Upper lobe of left lung (tissue), 6 donors: Measurements from ENCODE around the gene TBR1. TPM values are rescaled to one million over a fixed set of nuclear protein-coding genes. Genes with fewer than 3 reads are reported as not detected.

Experiments used
- ATAC-seq, 2 donors: fragments of 200-7000 bp; cut with Tn5 transposase; one replicate each; pipeline ENCODE4 v1.9.1; 2022; ENCODE audit warnings: mild to moderate bottlenecking in 2 of 2, moderate library complexity in 2 of 2; ENCODE audit not compliant: low FRiP score in 2 of 2
- DNase-seq, 2 donors: peaks; one replicate each; pipeline ENCODE4 v3.0.0-alpha.2; 2019 to 2020
- H3K27ac ChIP-seq, 4 donors: fragments of 200-600 bp; sonication (generic); one replicate each; pipeline ENCODE4 v1.5.1; 2016 to 2019
- H3K27me3 ChIP-seq, 4 donors: fragments of 200-600 bp; sonication (generic); one replicate each; pipeline ENCODE4 v1.5.1; 2017 to 2019
- H3K36me3 ChIP-seq, 4 donors: fragments of 200-600 bp; sonication (generic); one replicate each; pipeline ENCODE4 v1.5.1; 2016 to 2019
- H3K4me1 ChIP-seq, 4 donors: fragments of 200-600 bp; sonication (generic); one replicate each; pipeline ENCODE4 v1.5.1; 2018 to 2019
- H3K4me3 ChIP-seq, 4 donors: fragments of 200-600 bp; sonication (generic); one replicate each; pipeline ENCODE4 v1.5.1; 2017 to 2019; ENCODE audit warnings: mild to moderate bottlenecking in 2 of 4, moderate library complexity in 1 of 4
- H3K9me3 ChIP-seq, 4 donors: fragments of 200-600 bp; sonication (generic); one replicate each; pipeline ENCODE4 v1.5.1; 2018 to 2019
- CTCF ChIP-seq, 6 experiments: fragments of 450-650 bp in 4 of 6; fragments of 200-600 bp in 2 of 6; sonication (generic) in 2 of 6; IDR thresholded peaks; one replicate each; pipeline ENCODE4 v1.5.1; 2016 to 2019; ENCODE audit warnings: antibody characterized with exemption in 6 of 6
- EP300 ChIP-seq, 4 donors: sonication (generic); formaldehyde crosslinking; IDR thresholded peaks; one replicate each; pipeline ENCODE4 v1.5.1; 2017; ENCODE audit warnings: antibody characterized with exemption in 4 of 4, control low read depth in 2 of 4
- POLR2A ChIP-seq, 4 donors: fragments of 450-650 bp; IDR thresholded peaks; one replicate each; pipeline ENCODE4 v1.5.1; 2016 to 2017; ENCODE audit warnings: antibody characterized with exemption in 4 of 4, mild to moderate bottlenecking in 2 of 4
- POLR2AphosphoS5 ChIP-seq, 2 donors: sonication (generic); formaldehyde crosslinking; IDR thresholded peaks; one replicate each; pipeline ENCODE4 v1.5.1; 2017; ENCODE audit warnings: antibody characterized with exemption in 2 of 2
- WGBS, 2 donors: methylation state at CpG; one replicate each; pipeline ENCODE4 v1.1.5; 2017 to 2018; 5-methylcytosine and 5-hydroxymethylcytosine counted together
- total RNA-seq, 6 donors: library from RNA; depleted of rRNA in 4 of 6; stranded (reverse); fragments of >200 nt in 4 of 6; gene quantifications; one replicate each; pipeline versions ENCODE4 v1.1.0 to v1.2.1, GENCODE V29; 2016 to 2021
- donor health status: DM: no; HTN: no; CAD: no; lungs with moderate emphysema.
- donor health status: DM: no; HTN: yes; CAD: no; lungs with severe emphysema.

TBR1 gene
- total RNA-seq, 6 donors from 2014 or later: not detected

GRCh38 chr2:161430386-161430785, 14.3 kb downstream of the TBR1 start:
- Histone ChIP-seq H3K9me3 (no peaks in the 10 kb centered on the region), H3K27me3 (peaks cover 0 to 37% (median 17%) of the 10 kb centered on the region in 4 donors), H3K4me1 (peaks cover 0 to 13% (median 8%) of the 10 kb centered on the region in 4 donors), H3K27ac (no peak overlapping the region), H3K36me3 (no peaks in the 10 kb centered on the region), H3K4me3 (no peak overlapping the region)
- ATAC-seq (no peak), DNase-seq (no peak)
- no peak for TF ChIP-seq EP300 (IDR thresholded peaks at IDR 0.05)
- TF ChIP-seq CTCF (IDR thresholded peaks at IDR 0.05): no peak
- no peak for TF ChIP-seq POLR2A (IDR thresholded peaks at IDR 0.05)
- TF ChIP-seq POLR2AphosphoS5 (IDR thresholded peaks at IDR 0.05): no peak
- WGBS, 2 donors: 68 to 77% methylated on average over 2 of the region's 2 CpGs

GRCh38 chr2:161432107-161432506, 16.0 kb downstream of the TBR1 start:
- Histone ChIP-seq H3K9me3 (peaks cover 0 to 7% (median 2%) of the 10 kb centered on the region in 4 donors), H3K27ac (no peak overlapping the region), H3K36me3 (no peaks in the 10 kb centered on the region), H3K4me1 (peaks cover 0 to 7% (median 4%) of the 10 kb centered on the region in 4 donors), H3K27me3 (peaks cover 0 to 20% (median 7%) of the 10 kb centered on the region in 4 donors), H3K4me3 (no peak overlapping the region)
- TF ChIP-seq CTCF (IDR thresholded peaks at IDR 0.05) (no peak), POLR2AphosphoS5 (IDR thresholded peaks at IDR 0.05) (no peak), POLR2A (IDR thresholded peaks at IDR 0.05) (no peak), EP300 (IDR thresholded peaks at IDR 0.05) (no peak)
- no peak for ATAC-seq
- no peak for DNase-seq
- 79 to 87% methylated on average over 3 of the region's 3 CpGs for WGBS, 2 donors

GRCh38 chr2:161434118-161434517, 18.0 kb downstream of the TBR1 start:
- ATAC-seq: no peak
- Histone ChIP-seq H3K27me3 (peaks cover 0 to 2% (median 0%) of the 10 kb centered on the region in 4 donors), H3K36me3 (no peaks in the 10 kb centered on the region), H3K27ac (no peak overlapping the region), H3K4me3 (no peak overlapping the region), H3K4me1 (no peaks in the 10 kb centered on the region), H3K9me3 (peaks cover 0 to 7% (median 2%) of the 10 kb centered on the region in 4 donors)
- TF ChIP-seq POLR2AphosphoS5 (IDR thresholded peaks at IDR 0.05) (no peak), CTCF (IDR thresholded peaks at IDR 0.05) (no peak), POLR2A (IDR thresholded peaks at IDR 0.05) (no peak), EP300 (IDR thresholded peaks at IDR 0.05) (no peak)
- WGBS, 2 donors: 16 to 19% methylated on average over 1 of the region's 1 CpG
- DNase-seq: no peak

- Histone ChIP-seq H3K4me1 (no peaks in the 10 kb centered on the region), H3K36me3 (no peaks in the 10 kb centered on the region), H3K9me3 (peaks cover 0 to 7% (median 2%) of the 10 kb centered on the region in 4 donors), H3K4me3 (no peak overlapping the region), H3K27ac (no peak overlapping the region), H3K27me3 (no peaks in the 10 kb centered on the region)
- WGBS, 2 donors: 83 to 91% methylated on average over 3 of the region's 3 CpGs
- DNase-seq: no peak
- no peak for ATAC-seq
- no peak for TF ChIP-seq EP300 (IDR thresholded peaks at IDR 0.05)
- TF ChIP-seq POLR2AphosphoS5 (IDR thresholded peaks at IDR 0.05): no peak
- no peak for TF ChIP-seq POLR2A (IDR thresholded peaks at IDR 0.05)
- no peak for TF ChIP-seq CTCF (IDR thresholded peaks at IDR 0.05)
These were observed 20.3 kb downstream of the TBR1 start for GRCh38 chr2:161436411-161436810.

GRCh38 chr2:161438598-161438997, 22.5 kb downstream of the TBR1 start:
- TF ChIP-seq EP300 (IDR thresholded peaks at IDR 0.05) (no peak), CTCF (IDR thresholded peaks at IDR 0.05) (no peak), POLR2A (IDR thresholded peaks at IDR 0.05) (no peak), POLR2AphosphoS5 (IDR thresholded peaks at IDR 0.05) (no peak)
- Histone ChIP-seq H3K4me3 (no peak overlapping the region), H3K27ac (no peak overlapping the region), H3K36me3 (no peaks in the 10 kb centered on the region), H3K9me3 (peaks cover 0 to 7% (median 2%) of the 10 kb centered on the region in 4 donors), H3K27me3 (no peaks in the 10 kb centered on the region), H3K4me1 (no peaks in the 10 kb centered on the region)
- no peak for ATAC-seq
- no peak for DNase-seq
- 54 to 57% methylated on average over 2 of the region's 2 CpGs for WGBS, 2 donors
